SK-N-SH (cell line): ENCODE results near the gene TUFT1. TPM values are rescaled to one million over a fixed set of nuclear protein-coding genes. Genes with fewer than 3 reads are reported as not detected.

Experiments used
- CTCF ChIA-PET: fragments of 300-600, 350-600 bp; formaldehyde crosslinking; extraction: SDS; loops from one replicate; lab custom pipeline; 2021; lab: Yijun Ruan, JAX
- POLR2A ChIA-PET: fragments of 350-600 bp; sonication (Branson Sonifier 250); formaldehyde crosslinking; extraction: SDS; loops from one replicate; lab custom pipeline; 2020; ENCODE audit warnings: antibody characterized with exemption, inconsistent platforms; lab: Yijun Ruan, JAX
- DNase-seq: peaks from one replicate; pipeline ENCODE4 v3.0.0; 2012
- H2AFZ ChIP-seq: fragments of 200-600 bp; sonication (generic); 2 replicates; pipeline ENCODE4 v1.8.1; 2016; ENCODE audit warnings: antibody characterized with exemption, mild to moderate bottlenecking, low read depth
- H3F3A ChIP-seq: fragments of 200-600 bp; sonication (generic); replicated peaks from 2 replicates; pipeline ENCODE3; 2016; ENCODE audit warnings: antibody characterized with exemption, mild to moderate bottlenecking; ENCODE audit not compliant: insufficient read depth
- H3K27ac ChIP-seq, 2 experiments: fragments of 200-500 bp in 1 of 2; fragments of 200-600 bp in 1 of 2; sonication (Bioruptor generic) in 1 of 2; sonication (generic), shearing (Covaris generic) in 1 of 2; 2 replicates each; pipeline versions ENCODE4 v1.5.1 to v1.6.1; 2014 to 2016; ENCODE audit warnings: low read depth in 2 of 2, inconsistent platforms in 1 of 2, low read length in 1 of 2, mild to moderate bottlenecking in 1 of 2, mixed read lengths in 1 of 2
- H3K27me3 ChIP-seq: fragments of 200-600 bp; sonication (generic), shearing (Covaris generic); 2 replicates; pipeline ENCODE4 v1.6.1; 2016; ENCODE audit warnings: mixed run types; ENCODE audit not compliant: insufficient read depth
- H3K36me3 ChIP-seq, 2 experiments: fragments of 200-500 bp in 1 of 2; fragments of 200-600 bp in 1 of 2; sonication (Bioruptor generic) in 1 of 2; sonication (generic) in 1 of 2; replicated peaks in 1 of 2; 2 replicates each; pipeline versions ENCODE3 to v1.5.1; 2014 to 2016; ENCODE audit warnings: low read length in 1 of 2, mild to moderate bottlenecking in 1 of 2; ENCODE audit not compliant: insufficient read depth in 2 of 2, control insufficient read depth in 1 of 2
- H3K4me1 ChIP-seq, 2 experiments: fragments of 200-500 bp in 1 of 2; fragments of 200-600 bp in 1 of 2; sonication (Bioruptor generic) in 1 of 2; sonication (generic), shearing (Covaris generic) in 1 of 2; 2 replicates each; pipeline versions ENCODE4 v1.5.1 to v1.6.1; 2014 to 2016; ENCODE audit warnings: low read depth in 1 of 2, low read length in 1 of 2, mixed run types in 1 of 2; ENCODE audit not compliant: insufficient read depth in 2 of 2, control insufficient read depth in 1 of 2
- H3K4me2 ChIP-seq: fragments of 200-600 bp; sonication (generic), shearing (Covaris generic); 2 replicates; pipeline ENCODE4 v1.6.1; 2017; ENCODE audit warnings: mixed run types
- H3K4me3 ChIP-seq, 2 experiments: fragments of 200-500 bp in 1 of 2; fragments of 200-600 bp in 1 of 2; sonication (Bioruptor generic) in 1 of 2; sonication (generic), shearing (Covaris generic) in 1 of 2; 2 replicates each; pipeline versions ENCODE4 v1.5.1 to v1.8.1; 2014 to 2016; ENCODE audit warnings: low read depth in 2 of 2, inconsistent platforms in 1 of 2, low read length in 1 of 2, mild to moderate bottlenecking in 1 of 2, mixed read lengths in 1 of 2, moderate library complexity in 1 of 2
- H3K79me2 ChIP-seq: fragments of 200-600 bp; sonication (generic); 2 replicates; pipeline ENCODE4 v1.8.1; 2017; ENCODE audit warnings: mild to moderate bottlenecking; ENCODE audit not compliant: insufficient read depth
- H3K9ac ChIP-seq: fragments of 200-600 bp; sonication (generic); 2 replicates; pipeline ENCODE4 v1.6.1; 2017; ENCODE audit warnings: mixed run types
- H3K9me2 ChIP-seq: fragments of 200-600 bp; sonication (generic); 2 replicates; pipeline ENCODE4 v1.6.1; 2017; ENCODE audit warnings: mixed run types
- H3K9me3 ChIP-seq: fragments of 200-600 bp; sonication (generic); 2 replicates; pipeline ENCODE4 v1.6.1; 2017; ENCODE audit warnings: mixed run types, mild to moderate bottlenecking, moderate library complexity
- H4K20me1 ChIP-seq: fragments of 200-600 bp; sonication (generic); 2 replicates; pipeline ENCODE4 v1.6.1; 2017; ENCODE audit warnings: mild to moderate bottlenecking, mixed run types; ENCODE audit not compliant: insufficient read depth
- ELF1 ChIP-seq: IDR thresholded peaks from 2 replicates; pipeline ENCODE4 v1.4.0; 2012
- EP300 ChIP-seq, 2 experiments: IDR thresholded peaks; 2 replicates each; pipeline versions ENCODE4 v1.4.0 to v1.6.1; 2012; ENCODE audit warnings: borderline replicate concordance in 1 of 2, low read depth in 1 of 2, low read length in 1 of 2
- JUND ChIP-seq: IDR thresholded peaks from 2 replicates; pipeline ENCODE4 v1.4.0; 2012
- NRF1 ChIP-seq: IDR thresholded peaks from 2 replicates; pipeline ENCODE4 v1.6.1; 2012; ENCODE audit warnings: low read depth, mild to moderate bottlenecking, low read length
- REST ChIP-seq: IDR thresholded peaks from 2 replicates; pipeline ENCODE4 v1.6.1; 2012; ENCODE audit warnings: mild to moderate bottlenecking, low read depth, low read length, moderate library complexity
- RFX5 ChIP-seq: IDR thresholded peaks from 2 replicates; pipeline ENCODE4 v1.6.1; 2012; ENCODE audit warnings: mild to moderate bottlenecking, improper control_type of control experiment, low read length
- RXRA ChIP-seq: IDR thresholded peaks from 2 replicates; pipeline ENCODE4 v1.4.0; 2012; ENCODE audit warnings: low read depth, mild to moderate bottlenecking, borderline replicate concordance
- SIN3A ChIP-seq: IDR thresholded peaks from 2 replicates; pipeline ENCODE4 v1.6.1; 2012; ENCODE audit warnings: low read depth, mild to moderate bottlenecking, low read length, moderate library complexity, borderline replicate concordance
- SMC3 ChIP-seq: IDR thresholded peaks from 2 replicates; pipeline ENCODE4 v1.6.1; 2012; ENCODE audit warnings: low read depth, low read length, improper control_type of control experiment
- TAF1 ChIP-seq: IDR thresholded peaks from 2 replicates; pipeline ENCODE4 v1.6.1; 2012; ENCODE audit warnings: low read depth, mild to moderate bottlenecking, low read length, moderate library complexity, borderline replicate concordance
- USF2 ChIP-seq: fragments of 150-350 bp; IDR thresholded peaks from 2 replicates; pipeline ENCODE4 v1.6.1; 2017; ENCODE audit warnings: antibody characterized with exemption, low read length, low read depth, borderline replicate concordance
- WGBS: methylation state at CpG from one replicate; pipeline ENCODE4 v1.1.6; 2017; ENCODE audit warnings: low lambda C conversion rate; 5-methylcytosine and 5-hydroxymethylcytosine counted together
- polyA plus RNA-seq, 3 experiments: library from polyadenylated mRNA; depleted of rRNA; stranded (reverse); fragments of >200 nt; gene quantifications; 2 replicates each; pipeline ENCODE4 v1.2.3, GENCODE V29; 2012
- TF ChIP-seq, protein P1 (sequence below): fragments of 150-350 bp; IDR thresholded peaks from 2 replicates; pipeline ENCODE4 v1.6.1; 2016; ENCODE audit warnings: mild to moderate bottlenecking, low read depth, low read length
- TF ChIP-seq, protein P2 (sequence below): IDR thresholded peaks from 2 replicates; pipeline ENCODE4 v1.4.0; 2012; ENCODE audit warnings: low read depth, borderline replicate concordance
- TF ChIP-seq, protein P3 (sequence below): fragments of 200-600 bp; sonication (generic); IDR thresholded peaks from 2 replicates; pipeline ENCODE4 v1.6.1; 2017; ENCODE audit warnings: antibody characterized with exemption, mild to moderate bottlenecking, moderate library complexity

Gene TUFT1
- polyA plus RNA-seq, 1 of the 3 experiments (the other 2 are of a cell fraction): 20.6 TPM

GRCh38 chr1:151519667-151520066 lies 20.4 kb upstream of the TUFT1 start:
- H3K9me2 ChIP-seq: no peaks in the 10 kb centered on the region
- POLR2A ChIA-PET: no interaction called here
- no peaks in the 10 kb centered on the region; the same call in 1 of the 2 replicates for H3K27me3 ChIP-seq
- no peak overlapping the region for H3K4me3 ChIP-seq
- H3K4me1 ChIP-seq: no peaks in the 10 kb centered on the region
- TF ChIP-seq, protein P1, sequence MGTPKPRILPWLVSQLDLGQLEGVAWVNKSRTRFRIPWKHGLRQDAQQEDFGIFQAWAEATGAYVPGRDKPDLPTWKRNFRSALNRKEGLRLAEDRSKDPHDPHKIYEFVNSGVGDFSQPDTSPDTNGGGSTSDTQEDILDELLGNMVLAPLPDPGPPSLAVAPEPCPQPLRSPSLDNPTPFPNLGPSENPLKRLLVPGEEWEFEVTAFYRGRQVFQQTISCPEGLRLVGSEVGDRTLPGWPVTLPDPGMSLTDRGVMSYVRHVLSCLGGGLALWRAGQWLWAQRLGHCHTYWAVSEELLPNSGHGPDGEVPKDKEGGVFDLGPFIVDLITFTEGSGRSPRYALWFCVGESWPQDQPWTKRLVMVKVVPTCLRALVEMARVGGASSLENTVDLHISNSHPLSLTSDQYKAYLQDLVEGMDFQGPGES: no peak
- TF ChIP-seq, protein P2, sequence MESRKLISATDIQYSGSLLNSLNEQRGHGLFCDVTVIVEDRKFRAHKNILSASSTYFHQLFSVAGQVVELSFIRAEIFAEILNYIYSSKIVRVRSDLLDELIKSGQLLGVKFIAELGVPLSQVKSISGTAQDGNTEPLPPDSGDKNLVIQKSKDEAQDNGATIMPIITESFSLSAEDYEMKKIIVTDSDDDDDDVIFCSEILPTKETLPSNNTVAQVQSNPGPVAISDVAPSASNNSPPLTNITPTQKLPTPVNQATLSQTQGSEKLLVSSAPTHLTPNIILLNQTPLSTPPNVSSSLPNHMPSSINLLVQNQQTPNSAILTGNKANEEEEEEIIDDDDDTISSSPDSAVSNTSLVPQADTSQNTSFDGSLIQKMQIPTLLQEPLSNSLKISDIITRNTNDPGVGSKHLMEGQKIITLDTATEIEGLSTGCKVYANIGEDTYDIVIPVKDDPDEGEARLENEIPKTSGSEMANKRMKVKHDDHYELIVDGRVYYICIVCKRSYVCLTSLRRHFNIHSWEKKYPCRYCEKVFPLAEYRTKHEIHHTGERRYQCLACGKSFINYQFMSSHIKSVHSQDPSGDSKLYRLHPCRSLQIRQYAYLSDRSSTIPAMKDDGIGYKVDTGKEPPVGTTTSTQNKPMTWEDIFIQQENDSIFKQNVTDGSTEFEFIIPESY: no peak
- TF ChIP-seq JUND (no peak), SMC3 (no peak), TAF1 (no peak), ELF1 (no peak), EP300 (IDR thresholded peaks at IDR 0.05; ENCODE audit: borderline replicate concordance in 1 of 2, low read depth in 1 of 2, low read length in 1 of 2) (no peak), REST (no peak), NRF1 (no peak), RFX5 (no peak), SIN3A (no peak), RXRA (no peak), USF2 (no peak)
- TF ChIP-seq, protein P3, sequence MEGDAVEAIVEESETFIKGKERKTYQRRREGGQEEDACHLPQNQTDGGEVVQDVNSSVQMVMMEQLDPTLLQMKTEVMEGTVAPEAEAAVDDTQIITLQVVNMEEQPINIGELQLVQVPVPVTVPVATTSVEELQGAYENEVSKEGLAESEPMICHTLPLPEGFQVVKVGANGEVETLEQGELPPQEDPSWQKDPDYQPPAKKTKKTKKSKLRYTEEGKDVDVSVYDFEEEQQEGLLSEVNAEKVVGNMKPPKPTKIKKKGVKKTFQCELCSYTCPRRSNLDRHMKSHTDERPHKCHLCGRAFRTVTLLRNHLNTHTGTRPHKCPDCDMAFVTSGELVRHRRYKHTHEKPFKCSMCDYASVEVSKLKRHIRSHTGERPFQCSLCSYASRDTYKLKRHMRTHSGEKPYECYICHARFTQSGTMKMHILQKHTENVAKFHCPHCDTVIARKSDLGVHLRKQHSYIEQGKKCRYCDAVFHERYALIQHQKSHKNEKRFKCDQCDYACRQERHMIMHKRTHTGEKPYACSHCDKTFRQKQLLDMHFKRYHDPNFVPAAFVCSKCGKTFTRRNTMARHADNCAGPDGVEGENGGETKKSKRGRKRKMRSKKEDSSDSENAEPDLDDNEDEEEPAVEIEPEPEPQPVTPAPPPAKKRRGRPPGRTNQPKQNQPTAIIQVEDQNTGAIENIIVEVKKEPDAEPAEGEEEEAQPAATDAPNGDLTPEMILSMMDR: no peak
- TF ChIP-seq, all 33 proteins: peak for 0
- H2AFZ ChIP-seq: no peak overlapping the region
- H3K79me2 ChIP-seq: no peaks in the 10 kb centered on the region
- no peaks in the 10 kb centered on the region for H3F3A ChIP-seq
- H3K9ac ChIP-seq: no peak overlapping the region
- H3K36me3 ChIP-seq: no peaks in the 10 kb centered on the region
- H3K27ac ChIP-seq: no peak overlapping the region
- no peak overlapping the region for H3K4me2 ChIP-seq
- H4K20me1 ChIP-seq: no peaks in the 10 kb centered on the region
- no peaks in the 10 kb centered on the region for H3K9me3 ChIP-seq
- CTCF ChIA-PET: interaction anchor here (0.6 to 1.4 kb wide), 3 partner anchors 10 to 150 kb away, joined by 3 read pairs; no protein-coding TSS in a partner anchor
- 79% methylated on average over 2 of the region's 2 CpGs for WGBS
- DNase-seq: no peak
